ENCODE data around the gene TLN1.

The TLN1 gene

DNA sequence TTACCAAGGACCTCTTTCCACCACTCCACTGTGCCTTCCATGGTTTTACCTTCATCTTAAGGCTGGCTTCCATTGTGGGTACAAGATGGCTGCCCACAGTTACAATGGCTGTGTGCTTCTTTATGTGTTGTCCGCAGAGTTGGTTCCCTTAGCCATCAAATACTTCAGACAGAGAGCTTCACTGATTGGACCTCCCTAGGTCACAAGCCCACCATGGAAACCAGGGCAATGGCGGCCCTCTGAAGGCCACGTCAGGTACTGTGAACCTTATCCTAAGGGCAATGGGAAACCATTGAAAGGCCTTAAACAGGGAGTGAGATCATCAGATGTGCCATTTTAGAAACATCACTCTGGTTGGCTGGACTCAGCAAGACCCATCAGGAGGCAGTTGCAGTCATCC lies 64.1 kb downstream of the TLN1 start:
- no peak for DNase-seq (ENCODE audit: extremely low spot score)
- ChIA-PET POLR2A (no interaction called here), CTCF (interaction anchor here (0.8 to 4.8 kb wide), 2 partner anchors 9 to 29 kb away, joined by 3 to 46 read pairs; no protein-coding TSS in a partner anchor)
- TF ChIP-seq, protein P1, sequence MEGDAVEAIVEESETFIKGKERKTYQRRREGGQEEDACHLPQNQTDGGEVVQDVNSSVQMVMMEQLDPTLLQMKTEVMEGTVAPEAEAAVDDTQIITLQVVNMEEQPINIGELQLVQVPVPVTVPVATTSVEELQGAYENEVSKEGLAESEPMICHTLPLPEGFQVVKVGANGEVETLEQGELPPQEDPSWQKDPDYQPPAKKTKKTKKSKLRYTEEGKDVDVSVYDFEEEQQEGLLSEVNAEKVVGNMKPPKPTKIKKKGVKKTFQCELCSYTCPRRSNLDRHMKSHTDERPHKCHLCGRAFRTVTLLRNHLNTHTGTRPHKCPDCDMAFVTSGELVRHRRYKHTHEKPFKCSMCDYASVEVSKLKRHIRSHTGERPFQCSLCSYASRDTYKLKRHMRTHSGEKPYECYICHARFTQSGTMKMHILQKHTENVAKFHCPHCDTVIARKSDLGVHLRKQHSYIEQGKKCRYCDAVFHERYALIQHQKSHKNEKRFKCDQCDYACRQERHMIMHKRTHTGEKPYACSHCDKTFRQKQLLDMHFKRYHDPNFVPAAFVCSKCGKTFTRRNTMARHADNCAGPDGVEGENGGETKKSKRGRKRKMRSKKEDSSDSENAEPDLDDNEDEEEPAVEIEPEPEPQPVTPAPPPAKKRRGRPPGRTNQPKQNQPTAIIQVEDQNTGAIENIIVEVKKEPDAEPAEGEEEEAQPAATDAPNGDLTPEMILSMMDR (IDR thresholded peaks at IDR 0.05; ENCODE audit: control extremely low read depth, extremely low read depth, low read depth, missing control alignments): no peak

GRCh38 chr9:35666549-35666948 lies 65.4 kb downstream of the TLN1 start:
- ChIA-PET CTCF (interaction anchor here (0.9 to 4.8 kb wide), 3 partner anchors 9 to 30 kb away, joined by 3 to 46 read pairs (median 11); partner anchors contain the start of gene RMRP), POLR2A (no interaction called here)
- no peak for DNase-seq (ENCODE audit: extremely low spot score)
- TF ChIP-seq, protein P1 (IDR thresholded peaks at IDR 0.05; ENCODE audit: control extremely low read depth, extremely low read depth, low read depth, missing control alignments): no peak

DNA sequence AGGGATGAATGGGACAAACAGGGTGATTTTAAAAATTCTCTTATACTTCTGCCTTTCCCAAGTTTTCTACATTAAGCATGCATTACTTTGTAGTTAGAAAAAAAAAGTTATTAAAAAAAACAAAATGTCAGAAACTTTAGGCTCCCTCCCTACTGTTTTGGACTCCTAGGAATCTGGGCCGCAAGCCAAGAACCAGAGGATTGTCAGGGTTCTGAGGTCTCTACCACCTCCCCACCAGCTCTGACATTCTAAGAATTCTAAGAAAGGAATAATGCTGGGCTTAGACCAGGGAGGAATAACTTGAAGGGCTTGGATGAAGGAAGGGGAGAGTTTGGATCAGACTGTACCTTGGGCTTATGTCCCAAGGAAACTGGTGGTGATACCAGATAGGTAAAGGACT lies 66.0 kb downstream of the TLN1 start:
- CTCF ChIA-PET: interaction anchor here (0.6 to 12.2 kb wide), 9 partner anchors 8 to 146 kb away, joined by 3 to 138 read pairs (median 10); partner anchors contain the start of genes RMRP and SPAG8
- POLR2A ChIA-PET: no interaction called here
- TF ChIP-seq, protein P1 (IDR thresholded peaks at IDR 0.05; ENCODE audit: control extremely low read depth, extremely low read depth, low read depth, missing control alignments): no peak
- DNase-seq (ENCODE audit: extremely low spot score): no peak

DNA sequence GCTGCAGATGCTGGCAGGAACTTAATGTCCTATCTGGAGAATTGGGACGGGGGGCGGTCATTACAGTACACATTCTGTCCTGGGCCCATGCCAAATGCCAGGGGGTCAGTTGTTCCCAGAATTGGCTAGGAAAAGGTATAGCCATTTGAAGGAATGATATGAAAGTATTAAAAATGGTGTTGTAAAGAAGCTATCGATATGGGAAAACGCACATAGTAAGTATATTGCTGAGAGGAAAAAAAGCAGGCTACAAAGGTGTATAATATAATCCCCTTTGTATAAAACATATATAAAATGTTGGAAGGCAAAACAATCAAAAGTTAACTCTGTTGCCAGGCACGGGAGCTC lies 66.5 kb downstream of the TLN1 start:
- TF ChIP-seq, protein P1 (IDR thresholded peaks at IDR 0.05; ENCODE audit: control extremely low read depth, extremely low read depth, low read depth, missing control alignments): no peak
- CTCF ChIA-PET: interaction anchor here (0.6 to 12.2 kb wide), 13 partner anchors 12 to 161 kb away, joined by 3 to 138 read pairs (median 5); partner anchors contain the start of gene SPAG8
- DNase-seq (ENCODE audit: extremely low spot score): no peak
- POLR2A ChIA-PET: no interaction called here

GRCh38 chr9:35664531-35665470 lies 67.2 kb downstream of the TLN1 start, which contains the start of gene ARHGEF39:
Gene ARHGEF39, minus strand, starts transcription at chr9:35665195. Its CDS starts 26 bp downstream, at chr9:35665169.
- TF ChIP-seq, protein P1 (IDR thresholded peaks at IDR 0.05; ENCODE audit: control extremely low read depth, extremely low read depth, low read depth, missing control alignments): peak; percentile 61
- DNase-seq (ENCODE audit: extremely low spot score): peak; percentile 93
- ChIA-PET CTCF (interaction anchor here (0.7 to 12.2 kb wide), 18 partner anchors 8 to 162 kb away, joined by 3 to 138 read pairs (median 4); partner anchors contain the start of genes CA9 and SPAG8), POLR2A (no interaction called here)

DNA sequence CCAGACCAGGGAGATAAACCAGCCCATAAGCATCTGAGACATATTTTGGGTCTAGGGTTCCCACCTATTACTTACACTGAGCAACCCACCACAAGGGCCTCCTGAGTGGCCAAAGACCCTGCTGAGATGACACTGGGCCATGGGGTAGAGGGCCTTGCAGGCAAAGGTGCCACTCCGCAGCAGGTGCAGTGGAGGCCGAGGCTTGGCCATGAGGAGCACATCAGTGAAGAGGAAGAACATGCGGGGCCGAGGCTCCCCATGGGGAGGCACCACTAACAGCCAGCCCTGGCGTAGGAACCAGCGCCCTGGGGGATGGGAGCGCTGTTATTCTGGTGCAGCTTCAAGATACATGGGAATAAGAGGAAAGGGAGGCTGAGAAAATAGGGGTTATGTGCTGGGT lies 69.6 kb downstream of the TLN1 start:
- DNase-seq (ENCODE audit: extremely low spot score): no peak
- ChIA-PET POLR2A (no interaction called here), CTCF (interaction anchor here (1.0 to 12.2 kb wide), 12 partner anchors 8 to 128 kb away, joined by 3 to 138 read pairs (median 6); partner anchors contain the start of gene TPM2)
- TF ChIP-seq, protein P1 (IDR thresholded peaks at IDR 0.05; ENCODE audit: control extremely low read depth, extremely low read depth, low read depth, missing control alignments): no peak
